Measurements from ENCODE around the gene BABAM1. TPM values are rescaled to one million over a fixed set of nuclear protein-coding genes. Genes with fewer than 3 reads are reported as not detected.

The BABAM1 gene
- total and polyA plus RNA-seq, 9 of the 15 experiments (the other 6 are each of a cell fraction or from before 2014, with no cell fraction given): 14.7 to 160 (median 113) TPM

- TF ChIP-seq, protein P1, sequence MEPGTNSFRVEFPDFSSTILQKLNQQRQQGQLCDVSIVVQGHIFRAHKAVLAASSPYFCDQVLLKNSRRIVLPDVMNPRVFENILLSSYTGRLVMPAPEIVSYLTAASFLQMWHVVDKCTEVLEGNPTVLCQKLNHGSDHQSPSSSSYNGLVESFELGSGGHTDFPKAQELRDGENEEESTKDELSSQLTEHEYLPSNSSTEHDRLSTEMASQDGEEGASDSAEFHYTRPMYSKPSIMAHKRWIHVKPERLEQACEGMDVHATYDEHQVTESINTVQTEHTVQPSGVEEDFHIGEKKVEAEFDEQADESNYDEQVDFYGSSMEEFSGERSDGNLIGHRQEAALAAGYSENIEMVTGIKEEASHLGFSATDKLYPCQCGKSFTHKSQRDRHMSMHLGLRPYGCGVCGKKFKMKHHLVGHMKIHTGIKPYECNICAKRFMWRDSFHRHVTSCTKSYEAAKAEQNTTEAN (CRISPR knock-in tag; IDR thresholded peaks at IDR 0.05): no peak; the same call in 1 of the 2 replicates
- no peak for TF ChIP-seq THRAP3 (IDR thresholded peaks at IDR 0.05; ENCODE audit: borderline replicate concordance)
- TF ChIP-seq TCF7L2 (IDR thresholded peaks at IDR 0.05; ENCODE audit: low read depth, low read length): no peak
- no peak for TF ChIP-seq IRF1 (CRISPR knock-in tag; IDR thresholded peaks at IDR 0.05; ENCODE audit: borderline replicate concordance)
- TF ChIP-seq, protein P2, sequence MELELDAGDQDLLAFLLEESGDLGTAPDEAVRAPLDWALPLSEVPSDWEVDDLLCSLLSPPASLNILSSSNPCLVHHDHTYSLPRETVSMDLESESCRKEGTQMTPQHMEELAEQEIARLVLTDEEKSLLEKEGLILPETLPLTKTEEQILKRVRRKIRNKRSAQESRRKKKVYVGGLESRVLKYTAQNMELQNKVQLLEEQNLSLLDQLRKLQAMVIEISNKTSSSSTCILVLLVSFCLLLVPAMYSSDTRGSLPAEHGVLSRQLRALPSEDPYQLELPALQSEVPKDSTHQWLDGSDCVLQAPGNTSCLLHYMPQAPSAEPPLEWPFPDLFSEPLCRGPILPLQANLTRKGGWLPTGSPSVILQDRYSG (tag; conservative IDR thresholded peaks at IDR 0.05; ENCODE audit: low read depth): 0 out of 2 replicates have a peak, but pooled peaks have one; percentile 17
- TF ChIP-seq HNRNPUL1 (IDR thresholded peaks at IDR 0.05; ENCODE audit: low read length): no peak
- no peak for TF ChIP-seq E4F1 (CRISPR knock-in tag; IDR thresholded peaks at IDR 0.05; ENCODE audit: borderline replicate concordance)
- TF ChIP-seq CREBBP (IDR thresholded peaks at IDR 0.05; ENCODE audit: low read depth, low read length): no peak
- no peak for TF ChIP-seq ZNF696 (CRISPR knock-in tag; conservative IDR thresholded peaks at IDR 0.05)
- TF ChIP-seq ZBTB8A (IDR thresholded peaks at IDR 0.05; ENCODE audit: partially characterized antibody): no peak
- TF ChIP-seq ATF7 (IDR thresholded peaks at IDR 0.05): peak; percentile 70; the same call in 1 of the 2 replicates
- TF ChIP-seq, protein P3, sequence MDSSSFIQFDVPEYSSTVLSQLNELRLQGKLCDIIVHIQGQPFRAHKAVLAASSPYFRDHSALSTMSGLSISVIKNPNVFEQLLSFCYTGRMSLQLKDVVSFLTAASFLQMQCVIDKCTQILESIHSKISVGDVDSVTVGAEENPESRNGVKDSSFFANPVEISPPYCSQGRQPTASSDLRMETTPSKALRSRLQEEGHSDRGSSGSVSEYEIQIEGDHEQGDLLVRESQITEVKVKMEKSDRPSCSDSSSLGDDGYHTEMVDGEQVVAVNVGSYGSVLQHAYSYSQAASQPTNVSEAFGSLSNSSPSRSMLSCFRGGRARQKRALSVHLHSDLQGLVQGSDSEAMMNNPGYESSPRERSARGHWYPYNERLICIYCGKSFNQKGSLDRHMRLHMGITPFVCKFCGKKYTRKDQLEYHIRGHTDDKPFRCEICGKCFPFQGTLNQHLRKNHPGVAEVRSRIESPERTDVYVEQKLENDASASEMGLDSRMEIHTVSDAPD (CRISPR knock-in tag; IDR thresholded peaks at IDR 0.05): no peak
- TF ChIP-seq, protein P4, sequence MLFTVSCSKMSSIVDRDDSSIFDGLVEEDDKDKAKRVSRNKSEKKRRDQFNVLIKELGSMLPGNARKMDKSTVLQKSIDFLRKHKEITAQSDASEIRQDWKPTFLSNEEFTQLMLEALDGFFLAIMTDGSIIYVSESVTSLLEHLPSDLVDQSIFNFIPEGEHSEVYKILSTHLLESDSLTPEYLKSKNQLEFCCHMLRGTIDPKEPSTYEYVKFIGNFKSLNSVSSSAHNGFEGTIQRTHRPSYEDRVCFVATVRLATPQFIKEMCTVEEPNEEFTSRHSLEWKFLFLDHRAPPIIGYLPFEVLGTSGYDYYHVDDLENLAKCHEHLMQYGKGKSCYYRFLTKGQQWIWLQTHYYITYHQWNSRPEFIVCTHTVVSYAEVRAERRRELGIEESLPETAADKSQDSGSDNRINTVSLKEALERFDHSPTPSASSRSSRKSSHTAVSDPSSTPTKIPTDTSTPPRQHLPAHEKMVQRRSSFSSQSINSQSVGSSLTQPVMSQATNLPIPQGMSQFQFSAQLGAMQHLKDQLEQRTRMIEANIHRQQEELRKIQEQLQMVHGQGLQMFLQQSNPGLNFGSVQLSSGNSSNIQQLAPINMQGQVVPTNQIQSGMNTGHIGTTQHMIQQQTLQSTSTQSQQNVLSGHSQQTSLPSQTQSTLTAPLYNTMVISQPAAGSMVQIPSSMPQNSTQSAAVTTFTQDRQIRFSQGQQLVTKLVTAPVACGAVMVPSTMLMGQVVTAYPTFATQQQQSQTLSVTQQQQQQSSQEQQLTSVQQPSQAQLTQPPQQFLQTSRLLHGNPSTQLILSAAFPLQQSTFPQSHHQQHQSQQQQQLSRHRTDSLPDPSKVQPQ (CRISPR knock-in tag; IDR thresholded peaks at IDR 0.05; ENCODE audit: borderline replicate concordance): no peak
Measured at GRCh38 chr19:17305517-17306284, 38.5 kb downstream of the BABAM1 start, which contains the start of gene MRPL34 (continued).

All from K562 (cell line).